Pancreas (tissue), 10 donors: Measurements from ENCODE around the gene CHST13. TPM values are rescaled to one million over a fixed set of nuclear protein-coding genes. Genes with fewer than 3 reads are reported as not detected.

ENCODE experiments used
- ATAC-seq, 4 donors: fragments of 200-7000 bp; cut with Tn5 transposase; one replicate each; pipeline versions ENCODE4 v1.8.0 to v1.9.1; 2020; ENCODE audit warnings: mild to moderate bottlenecking in 4 of 4, moderate library complexity in 4 of 4
- DNase-seq, 6 donors: peaks; one replicate each; pipeline ENCODE4 v3.0.0-alpha.2; 2020
- FAIRE-seq: peaks from 2 replicates; lab custom pipeline; 2012; peaks lifted over from hg19 to GRCh38; lab: Jason Lieb, UNC
- H3K27ac ChIP-seq, 4 donors: fragments of 200-600 bp; sonication (generic); 1 replicate in 3 of 4; 2 replicates in 1 of 4; pipeline versions ENCODE4 v1.5.0 to v1.8.0; 2020
- H3K27me3 ChIP-seq, 4 donors: fragments of 200-600 bp; one replicate each; pipeline ENCODE4 v1.8.0; 2021
- H3K36me3 ChIP-seq, 3 donors: fragments of 200-600 bp; sonication (generic) in 1 of 3; one replicate each; pipeline versions ENCODE4 v1.5.0 to v1.8.0; 2020 to 2021
- H3K4me1 ChIP-seq, 3 donors: fragments of 200-600 bp; one replicate each; pipeline ENCODE4 v1.8.0; 2021
- H3K4me3 ChIP-seq, 4 donors: fragments of 200-600 bp; sonication (generic) in 2 of 4; one replicate each; pipeline versions ENCODE4 v1.5.0 to v1.8.0; 2020 to 2021
- H3K9me3 ChIP-seq, 4 donors: fragments of 200-600 bp; one replicate each; pipeline ENCODE4 v1.8.0; 2021
- WGBS, 2 donors: extraction: QIAGEN DNeasy Blood & Tissue Kit; methylation state at CpG; one replicate each; pipeline ENCODE4 v1.1.7; 2013; 5-methylcytosine and 5-hydroxymethylcytosine counted together
- intact Hi-C, 3 donors: fragments of 100-400 bp; cut with DNase I; formaldehyde crosslinking; loops; one replicate each; pipeline versions ENCODE4 v1.11.1 to v1.14.2; 2022
- polyA plus RNA-seq, 2 donors: library from polyadenylated mRNA; stranded (reverse); fragments of 200-250 nt; gene quantifications; one replicate each; pipeline ENCODE4 v1.2.3, GENCODE V29; 2013
- total RNA-seq, 6 donors: library from RNA; stranded (reverse); fragmentation: NEBNext Ultra II Directional in 4 of 6; extraction: Animal tissue kit (Norgen Biotek cat#: 25700) in 4 of 6; gene quantifications; one replicate each; pipeline versions ENCODE4 v1.2.1 to v1.2.4, GENCODE V29; 2021 to 2023
- TF ChIP-seq, protein P1 (sequence below), 4 donors: fragments of 200-600 bp; sonication (generic) in 3 of 4; IDR thresholded peaks; one replicate each; pipeline versions ENCODE4 v1.5.0 to v1.8.0; 2021; ENCODE audit warnings: antibody characterized with exemption in 4 of 4
- donor health status: healthy with polysubstance abuse.
- donor health status: DM: no; HTN: no; CAD: no; lungs with moderate emphysema.
- donor health status: DM: no; HTN: no; CAD: no.
- donor health status: control.
- donor health status: control.
- donor health status: Bipolar disorder and iron deficiency.
- donor health status: DM: yes; HTN: yes; CAD: no.
- donor health status: DM: no; HTN: no; CAD: no.
- donor health status: DM: no; HTN: no; CAD: no.
- donor health status: DM: yes; HTN: yes; CAD: no.

The CHST13 gene
- total and polyA plus RNA-seq, 8 donors: 0.08 to 0.28 (median 0.19) TPM; not detected in 2

DNA sequence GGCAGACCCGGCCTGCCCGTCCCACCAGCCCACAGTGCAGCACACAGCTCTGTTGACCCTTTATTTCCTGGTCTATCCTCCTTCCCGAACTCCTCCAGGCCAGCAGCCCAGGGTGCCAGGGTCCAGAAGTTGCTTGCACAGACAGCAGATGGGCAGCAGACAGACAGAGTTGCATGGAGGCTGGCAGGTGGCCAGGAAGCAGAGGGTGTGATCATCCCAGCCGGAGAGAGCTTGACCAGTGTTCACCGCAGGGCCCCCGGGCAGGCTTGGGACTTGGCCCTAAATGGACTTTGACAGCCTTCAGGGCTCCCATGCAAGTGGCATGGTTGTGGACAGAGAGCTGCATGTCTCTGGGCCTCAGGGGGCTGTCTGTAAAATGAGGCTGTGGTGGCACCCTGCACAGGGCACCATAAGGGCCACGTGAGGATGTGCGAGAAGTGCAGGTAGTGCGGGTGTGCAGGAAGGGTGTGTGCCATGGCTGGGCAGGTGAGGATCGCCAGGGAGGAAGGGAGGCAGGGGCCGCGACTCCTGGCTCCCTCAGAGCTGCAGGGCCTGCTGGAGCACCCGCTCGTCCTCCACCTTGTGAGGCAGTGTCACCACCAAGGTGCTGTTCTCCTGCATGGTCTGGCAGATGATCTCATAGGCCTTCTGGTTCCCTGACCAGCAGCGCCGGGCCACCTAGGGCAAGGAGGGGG, 42.0 kb upstream of the CHST13 start:
- FAIRE-seq (no peak), DNase-seq (peak in 2 of 6 donors; percentile 46 to 80), ATAC-seq (peak in 1 of 4 donors; percentile 18)
- no peaks in the 10 kb centered on the region for H3K27me3 ChIP-seq
- no peaks in the 10 kb centered on the region for H3K4me1 ChIP-seq
- H3K4me3 ChIP-seq: no peak overlapping the region
- TF ChIP-seq, protein P1, sequence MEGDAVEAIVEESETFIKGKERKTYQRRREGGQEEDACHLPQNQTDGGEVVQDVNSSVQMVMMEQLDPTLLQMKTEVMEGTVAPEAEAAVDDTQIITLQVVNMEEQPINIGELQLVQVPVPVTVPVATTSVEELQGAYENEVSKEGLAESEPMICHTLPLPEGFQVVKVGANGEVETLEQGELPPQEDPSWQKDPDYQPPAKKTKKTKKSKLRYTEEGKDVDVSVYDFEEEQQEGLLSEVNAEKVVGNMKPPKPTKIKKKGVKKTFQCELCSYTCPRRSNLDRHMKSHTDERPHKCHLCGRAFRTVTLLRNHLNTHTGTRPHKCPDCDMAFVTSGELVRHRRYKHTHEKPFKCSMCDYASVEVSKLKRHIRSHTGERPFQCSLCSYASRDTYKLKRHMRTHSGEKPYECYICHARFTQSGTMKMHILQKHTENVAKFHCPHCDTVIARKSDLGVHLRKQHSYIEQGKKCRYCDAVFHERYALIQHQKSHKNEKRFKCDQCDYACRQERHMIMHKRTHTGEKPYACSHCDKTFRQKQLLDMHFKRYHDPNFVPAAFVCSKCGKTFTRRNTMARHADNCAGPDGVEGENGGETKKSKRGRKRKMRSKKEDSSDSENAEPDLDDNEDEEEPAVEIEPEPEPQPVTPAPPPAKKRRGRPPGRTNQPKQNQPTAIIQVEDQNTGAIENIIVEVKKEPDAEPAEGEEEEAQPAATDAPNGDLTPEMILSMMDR (IDR thresholded peaks at IDR 0.05): no peak
- 85 to 90% methylated on average over 16 of the region's 16 CpGs for WGBS, 2 donors
- H3K27ac ChIP-seq: no peak overlapping the region
- H3K36me3 ChIP-seq: no peaks in the 10 kb centered on the region
- no peaks in the 10 kb centered on the region for H3K9me3 ChIP-seq
- intact Hi-C loops: no loop called here

DNA sequence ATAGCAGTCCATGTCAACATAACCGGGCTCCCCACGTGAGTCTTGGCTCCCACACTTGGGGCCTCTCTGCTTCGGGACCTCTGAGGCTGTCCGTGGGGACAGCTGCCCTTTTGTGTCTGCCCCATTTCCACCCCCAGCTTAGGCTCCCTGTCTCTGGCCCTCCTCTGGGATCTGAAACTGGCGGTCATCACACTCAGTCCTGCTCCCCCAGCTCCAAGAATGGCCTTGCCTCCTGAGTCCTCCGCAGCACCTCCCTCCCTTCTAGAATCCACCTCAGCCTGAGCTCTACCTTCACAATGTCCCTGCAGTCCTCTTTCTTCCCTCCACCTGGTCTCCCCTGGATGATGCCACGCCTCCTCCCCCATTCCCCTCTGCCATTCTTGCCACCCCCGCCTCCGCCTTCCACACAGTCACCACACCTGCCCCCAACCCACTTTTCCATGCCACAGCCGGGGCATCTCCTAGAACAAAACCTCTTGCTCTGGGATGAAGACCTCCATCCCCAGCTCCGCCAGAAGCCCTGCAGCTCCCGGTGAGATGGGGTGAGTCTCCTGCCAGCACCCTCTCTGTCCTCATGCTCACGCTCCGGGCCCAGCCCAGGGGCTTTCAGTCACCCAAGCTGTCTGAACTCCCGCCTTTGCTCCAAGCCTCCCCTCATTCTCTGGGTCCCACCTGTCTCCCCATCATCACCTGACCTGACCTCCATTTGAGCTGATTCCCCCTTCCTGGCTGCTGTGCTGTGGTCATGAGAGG, 41.3 kb upstream of the CHST13 start:
- no peaks in the 10 kb centered on the region for H3K9me3 ChIP-seq
- TF ChIP-seq, protein P1 (IDR thresholded peaks at IDR 0.05): no peak
- ATAC-seq (no peak), FAIRE-seq (no peak), DNase-seq (peak in 2 of 6 donors; percentile 35 to 46)
- no peak overlapping the region for H3K4me3 ChIP-seq
- intact Hi-C loops: no loop called here
- H3K27me3 ChIP-seq: no peaks in the 10 kb centered on the region
- H3K27ac ChIP-seq: no peak overlapping the region
- no peaks in the 10 kb centered on the region for H3K36me3 ChIP-seq
- WGBS, 2 donors: 78 to 92% methylated on average over 15 of the region's 15 CpGs
- no peaks in the 10 kb centered on the region for H3K4me1 ChIP-seq

DNA sequence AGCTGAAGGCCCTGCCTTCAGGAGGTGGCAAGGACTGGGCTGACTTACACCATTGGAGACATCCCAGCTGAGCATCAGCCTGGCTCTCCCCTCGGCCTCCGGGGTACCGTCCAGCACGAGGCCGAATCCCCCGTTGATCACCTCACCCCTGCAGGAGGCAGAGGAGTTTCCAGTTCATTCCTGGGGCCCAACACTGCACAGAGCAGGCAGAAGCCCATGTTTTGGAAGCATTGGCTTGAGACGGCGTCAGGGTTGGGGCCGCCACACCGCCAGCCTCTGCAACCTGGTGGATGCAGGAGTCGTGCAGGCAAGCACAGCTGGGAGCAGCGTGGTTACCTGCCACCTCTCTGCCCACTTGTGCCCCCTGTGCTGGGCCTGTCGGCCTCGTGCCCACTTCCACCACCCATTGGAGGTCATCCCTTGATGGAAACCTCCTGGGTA, 40.6 kb upstream of the CHST13 start:
- WGBS, 2 donors: 77 to 84% methylated on average over 14 of the region's 14 CpGs
- peak in 2 of 6 donors; percentile 9 to 41 for DNase-seq
- H3K4me3 ChIP-seq: no peak overlapping the region

DNA sequence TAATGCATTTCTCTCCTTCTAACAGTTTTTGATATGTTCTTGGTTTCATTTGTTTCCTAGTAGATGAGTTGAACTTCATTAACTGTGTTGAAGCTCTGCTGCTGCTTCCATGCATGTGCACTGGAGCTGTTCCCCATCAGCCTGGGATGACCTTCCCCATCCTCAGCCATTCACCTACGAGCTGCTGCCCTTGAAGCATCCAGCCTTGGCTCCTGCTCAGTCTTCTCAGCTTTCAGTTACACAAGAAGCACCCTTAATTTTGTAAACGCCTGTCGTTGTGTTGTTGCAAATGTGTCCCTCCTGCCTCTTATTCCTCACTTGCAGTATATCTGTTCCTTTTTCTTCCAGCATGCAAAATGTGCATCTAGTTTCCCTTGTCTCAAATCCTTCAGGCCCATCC, 39.8 kb upstream of the CHST13 start:
- Histone ChIP-seq H3K9me3 (no peaks in the 10 kb centered on the region), H3K4me3 (no peak overlapping the region), H3K27me3 (no peaks in the 10 kb centered on the region), H3K36me3 (no peaks in the 10 kb centered on the region), H3K27ac (no peak overlapping the region), H3K4me1 (no peaks in the 10 kb centered on the region)
- intact Hi-C loops: no loop called here
- FAIRE-seq (no peak), ATAC-seq (no peak), DNase-seq (no peak)
- TF ChIP-seq, protein P1 (IDR thresholded peaks at IDR 0.05): no peak
- WGBS, 2 donors: 81 to 87% methylated on average over 3 of the region's 3 CpGs

More for the DNA sequence above, 40.6 kb upstream of the CHST13 start:
- FAIRE-seq: no peak
- Histone ChIP-seq H3K36me3 (no peaks in the 10 kb centered on the region), H3K4me1 (no peaks in the 10 kb centered on the region), H3K27ac (no peak overlapping the region), H3K27me3 (no peaks in the 10 kb centered on the region), H3K9me3 (no peaks in the 10 kb centered on the region)
- intact Hi-C loops: no loop called here
- TF ChIP-seq, protein P1 (IDR thresholded peaks at IDR 0.05): no peak
- no peak for ATAC-seq
